ENCODE measurements around the gene ACE.

GRCh38 chr17:63505341-63505740, 28.5 kb downstream of the ACE start:
- TF ChIP-seq POLR2A (IDR thresholded peaks at IDR 0.05; ENCODE audit: low read depth, low read length) (no peak), POLR2AphosphoS5 (IDR thresholded peaks at IDR 0.05; ENCODE audit: low read depth, low read length) (no peak), TAF1 (IDR thresholded peaks at IDR 0.05; ENCODE audit: borderline replicate concordance, low read depth, low read length) (no peak)
